ENCODE measurements around the gene NAV2.

GRCh38 chr11:19956228-19956627 is 243.6 kb downstream of the NAV2 start:
- TF ChIP-seq, protein P1, sequence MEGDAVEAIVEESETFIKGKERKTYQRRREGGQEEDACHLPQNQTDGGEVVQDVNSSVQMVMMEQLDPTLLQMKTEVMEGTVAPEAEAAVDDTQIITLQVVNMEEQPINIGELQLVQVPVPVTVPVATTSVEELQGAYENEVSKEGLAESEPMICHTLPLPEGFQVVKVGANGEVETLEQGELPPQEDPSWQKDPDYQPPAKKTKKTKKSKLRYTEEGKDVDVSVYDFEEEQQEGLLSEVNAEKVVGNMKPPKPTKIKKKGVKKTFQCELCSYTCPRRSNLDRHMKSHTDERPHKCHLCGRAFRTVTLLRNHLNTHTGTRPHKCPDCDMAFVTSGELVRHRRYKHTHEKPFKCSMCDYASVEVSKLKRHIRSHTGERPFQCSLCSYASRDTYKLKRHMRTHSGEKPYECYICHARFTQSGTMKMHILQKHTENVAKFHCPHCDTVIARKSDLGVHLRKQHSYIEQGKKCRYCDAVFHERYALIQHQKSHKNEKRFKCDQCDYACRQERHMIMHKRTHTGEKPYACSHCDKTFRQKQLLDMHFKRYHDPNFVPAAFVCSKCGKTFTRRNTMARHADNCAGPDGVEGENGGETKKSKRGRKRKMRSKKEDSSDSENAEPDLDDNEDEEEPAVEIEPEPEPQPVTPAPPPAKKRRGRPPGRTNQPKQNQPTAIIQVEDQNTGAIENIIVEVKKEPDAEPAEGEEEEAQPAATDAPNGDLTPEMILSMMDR (IDR thresholded peaks at IDR 0.05): no peak
- no peak for TF ChIP-seq POLR2A (IDR thresholded peaks at IDR 0.05)
- TF ChIP-seq POLR2AphosphoS5 (IDR thresholded peaks at IDR 0.05): no peak
